HG03521 (cell line): ENCODE measurements around the gene CCS.
A peak's percentile ranks its signal among the peaks of the same experiment; 100 is the strongest.
"Not testable (repeated sequence)": the region's sequence is repeated elsewhere in the genome, so short reads cannot be mapped to it uniquely, and the experiment has no call there.

ENCODE experiments used
- ATAC-seq: cut with Tn5 transposase; IDR thresholded peaks from one replicate; pipeline ENCODE4 v1.9.1; 2021; ENCODE audit warnings: mild to moderate bottlenecking, moderate library complexity; ENCODE audit not compliant: unreplicated experiment

CCS gene

GRCh38 chr11:66561178-66561974 is 31.6 kb upstream of the CCS start:
- no peak for ATAC-seq

GRCh38 chr11:66561975-66562248 is 31.1 kb upstream of the CCS start:
- no peak for ATAC-seq

- no peak for ATAC-seq
Observed at GRCh38 chr11:66562275-66562674, 30.7 kb upstream of the CCS start.

- ATAC-seq = no peak
Observed at GRCh38 chr11:66562907-66563583, 29.9 kb upstream of the CCS start.

- no peak for ATAC-seq
Observed at GRCh38 chr11:66563832-66564231, 29.2 kb upstream of the CCS start.

GRCh38 chr11:66564538-66564937 is 28.4 kb upstream of the CCS start:
- no peak for ATAC-seq

- no peak for ATAC-seq
Observed at GRCh38 chr11:66564984-66565383, 28.0 kb upstream of the CCS start.

GRCh38 chr11:66566221-66566620 is 26.8 kb upstream of the CCS start:
- no peak for ATAC-seq

- ATAC-seq = no peak
Observed at GRCh38 chr11:66567787-66568123, 25.2 kb upstream of the CCS start.

GRCh38 chr11:66568124-66568916 is 24.7 kb upstream of the CCS start, which contains the start of gene CTSF:
CTSF (minus strand) TSS chr11:66568606; CDS start chr11:66568486, 120 bp downstream.
- ATAC-seq = peak; percentile 65

GRCh38 chr11:66569076-66569475 is 23.9 kb upstream of the CCS start:
- ATAC-seq = no peak

GRCh38 chr11:66570079-66570849 is 22.7 kb upstream of the CCS start:
- ATAC-seq = no peak

GRCh38 chr11:66570850-66571180 is 22.2 kb upstream of the CCS start:
- no peak for ATAC-seq

GRCh38 chr11:66579017-66579606 is 13.9 kb upstream of the CCS start:
- no peak for ATAC-seq

GRCh38 chr11:66580803-66581202 is 12.2 kb upstream of the CCS start:
- no peak for ATAC-seq

GRCh38 chr11:66581261-66581660 is 11.7 kb upstream of the CCS start:
- no peak for ATAC-seq

GRCh38 chr11:66582565-66583147 is 10.3 kb upstream of the CCS start:
- not testable (repeated sequence) for ATAC-seq

- not testable (repeated sequence) for ATAC-seq
Observed at GRCh38 chr11:66585447-66585846, 7.5 kb upstream of the CCS start.

- ATAC-seq = no peak
Observed at GRCh38 chr11:66586136-66586535, 6.8 kb upstream of the CCS start.

- ATAC-seq = not testable (repeated sequence)
Observed at GRCh38 chr11:66589315-66589714, 3.7 kb upstream of the CCS start.
